Measurements from ENCODE around the gene DUSP6. TPM values are rescaled to one million over a fixed set of nuclear protein-coding genes. Genes with fewer than 3 reads are reported as not detected.
A peak's percentile ranks its signal among the peaks of the same experiment; 100 is the strongest.

Gene DUSP6
- total and polyA plus RNA-seq, 2 of the 13 experiments (the other 11 are each of a cell fraction or from before 2014, with no cell fraction given): 40.9 to 161 TPM

DNA sequence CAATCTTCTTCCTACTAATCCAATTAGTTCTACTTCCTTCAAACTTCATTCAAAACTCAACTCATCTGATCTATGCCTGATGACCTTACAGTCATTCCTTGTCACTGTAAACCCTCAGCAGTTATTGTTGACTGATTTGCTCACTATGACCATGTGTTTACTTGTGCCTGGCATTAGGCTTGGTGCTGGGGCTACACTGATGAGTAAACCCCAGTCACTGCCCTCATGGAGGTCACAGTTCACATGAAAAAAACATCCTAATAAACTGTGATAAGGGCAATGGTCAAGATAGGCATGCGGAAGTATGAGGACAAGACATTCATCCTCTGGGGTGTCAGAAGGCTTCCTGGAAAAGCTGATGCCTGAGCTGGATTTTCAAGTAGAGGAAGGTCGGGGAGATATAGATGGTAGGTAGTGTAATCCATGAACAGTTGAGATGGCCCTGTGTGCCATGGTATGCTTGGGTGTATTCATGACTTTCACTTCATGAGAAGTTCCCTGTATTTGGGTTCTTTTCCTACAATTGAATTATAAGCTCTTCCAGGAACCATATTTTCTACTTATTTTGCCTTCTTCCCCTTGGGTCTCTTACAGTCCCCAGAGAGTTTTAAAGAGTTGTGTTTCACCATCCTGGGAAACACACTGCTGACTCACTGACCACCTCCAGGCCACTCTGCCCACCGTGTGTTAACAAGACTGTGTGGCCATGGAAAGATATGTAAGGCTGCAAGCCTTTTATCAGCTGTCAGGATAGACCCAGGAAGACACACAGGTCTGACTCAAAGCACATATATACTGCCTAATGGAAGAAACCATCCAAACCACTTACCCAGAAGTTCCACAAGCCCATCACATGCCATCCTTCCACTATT lies 38.7 kb upstream of the DUSP6 start (continued):
- TF ChIP-seq ZNF790 (CRISPR knock-in tag; IDR thresholded peaks at IDR 0.05; ENCODE audit: borderline replicate concordance) (no peak), ELF3 (CRISPR knock-in tag; IDR thresholded peaks at IDR 0.05) (peak; percentile 100), TOPORS (CRISPR knock-in tag; IDR thresholded peaks at IDR 0.05) (no peak), NR2C2 (CRISPR knock-in tag; IDR thresholded peaks at IDR 0.05; ENCODE audit: borderline replicate concordance) (peak; percentile 87), MAZ (IDR thresholded peaks at IDR 0.05; ENCODE audit: borderline replicate concordance, low read depth, low read length) (no peak), MAZ (CRISPR knock-in tag; IDR thresholded peaks at IDR 0.05; ENCODE audit: low read depth) (0 out of 2 replicates have a peak, but pooled peaks have one; percentile 43), NFIC (IDR thresholded peaks at IDR 0.05; ENCODE audit: low read length) (peak; percentile 83; the same call in 1 of the 2 replicates), NCOR1 (IDR thresholded peaks at IDR 0.05; ENCODE audit: borderline replicate concordance, low read length) (0 out of 2 replicates have a peak, but pooled peaks have one; percentile 20), PRMT3 (CRISPR knock-in tag; IDR thresholded peaks at IDR 0.05; ENCODE audit: borderline replicate concordance, low read depth) (no peak), MIXL1 (CRISPR knock-in tag; IDR thresholded peaks at IDR 0.05) (peak; percentile 98), PCBP2 (optimal IDR thresholded peaks at IDR 0.05; ENCODE audit: low read depth, low read length, poor library complexity, severe bottlenecking) (no peak), SP1 (IDR thresholded peaks at IDR 0.05) (no peak), SP1 (CRISPR knock-in tag; IDR thresholded peaks at IDR 0.05) (peak; percentile 20; the same call in 1 of the 2 replicates), ZNF296 (CRISPR knock-in tag; conservative IDR thresholded peaks at IDR 0.05) (no peak), ZNF256 (CRISPR knock-in tag; conservative IDR thresholded peaks at IDR 0.05) (no peak), MTA1 (CRISPR knock-in tag; IDR thresholded peaks at IDR 0.05; ENCODE audit: borderline replicate concordance) (no peak)
- TF ChIP-seq, protein P1, sequence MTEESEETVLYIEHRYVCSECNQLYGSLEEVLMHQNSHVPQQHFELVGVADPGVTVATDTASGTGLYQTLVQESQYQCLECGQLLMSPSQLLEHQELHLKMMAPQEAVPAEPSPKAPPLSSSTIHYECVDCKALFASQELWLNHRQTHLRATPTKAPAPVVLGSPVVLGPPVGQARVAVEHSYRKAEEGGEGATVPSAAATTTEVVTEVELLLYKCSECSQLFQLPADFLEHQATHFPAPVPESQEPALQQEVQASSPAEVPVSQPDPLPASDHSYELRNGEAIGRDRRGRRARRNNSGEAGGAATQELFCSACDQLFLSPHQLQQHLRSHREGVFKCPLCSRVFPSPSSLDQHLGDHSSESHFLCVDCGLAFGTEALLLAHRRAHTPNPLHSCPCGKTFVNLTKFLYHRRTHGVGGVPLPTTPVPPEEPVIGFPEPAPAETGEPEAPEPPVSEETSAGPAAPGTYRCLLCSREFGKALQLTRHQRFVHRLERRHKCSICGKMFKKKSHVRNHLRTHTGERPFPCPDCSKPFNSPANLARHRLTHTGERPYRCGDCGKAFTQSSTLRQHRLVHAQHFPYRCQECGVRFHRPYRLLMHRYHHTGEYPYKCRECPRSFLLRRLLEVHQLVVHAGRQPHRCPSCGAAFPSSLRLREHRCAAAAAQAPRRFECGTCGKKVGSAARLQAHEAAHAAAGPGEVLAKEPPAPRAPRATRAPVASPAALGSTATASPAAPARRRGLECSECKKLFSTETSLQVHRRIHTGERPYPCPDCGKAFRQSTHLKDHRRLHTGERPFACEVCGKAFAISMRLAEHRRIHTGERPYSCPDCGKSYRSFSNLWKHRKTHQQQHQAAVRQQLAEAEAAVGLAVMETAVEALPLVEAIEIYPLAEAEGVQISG (CRISPR knock-in tag; IDR thresholded peaks at IDR 0.05): peak; percentile 74
- TF ChIP-seq, protein P2, sequence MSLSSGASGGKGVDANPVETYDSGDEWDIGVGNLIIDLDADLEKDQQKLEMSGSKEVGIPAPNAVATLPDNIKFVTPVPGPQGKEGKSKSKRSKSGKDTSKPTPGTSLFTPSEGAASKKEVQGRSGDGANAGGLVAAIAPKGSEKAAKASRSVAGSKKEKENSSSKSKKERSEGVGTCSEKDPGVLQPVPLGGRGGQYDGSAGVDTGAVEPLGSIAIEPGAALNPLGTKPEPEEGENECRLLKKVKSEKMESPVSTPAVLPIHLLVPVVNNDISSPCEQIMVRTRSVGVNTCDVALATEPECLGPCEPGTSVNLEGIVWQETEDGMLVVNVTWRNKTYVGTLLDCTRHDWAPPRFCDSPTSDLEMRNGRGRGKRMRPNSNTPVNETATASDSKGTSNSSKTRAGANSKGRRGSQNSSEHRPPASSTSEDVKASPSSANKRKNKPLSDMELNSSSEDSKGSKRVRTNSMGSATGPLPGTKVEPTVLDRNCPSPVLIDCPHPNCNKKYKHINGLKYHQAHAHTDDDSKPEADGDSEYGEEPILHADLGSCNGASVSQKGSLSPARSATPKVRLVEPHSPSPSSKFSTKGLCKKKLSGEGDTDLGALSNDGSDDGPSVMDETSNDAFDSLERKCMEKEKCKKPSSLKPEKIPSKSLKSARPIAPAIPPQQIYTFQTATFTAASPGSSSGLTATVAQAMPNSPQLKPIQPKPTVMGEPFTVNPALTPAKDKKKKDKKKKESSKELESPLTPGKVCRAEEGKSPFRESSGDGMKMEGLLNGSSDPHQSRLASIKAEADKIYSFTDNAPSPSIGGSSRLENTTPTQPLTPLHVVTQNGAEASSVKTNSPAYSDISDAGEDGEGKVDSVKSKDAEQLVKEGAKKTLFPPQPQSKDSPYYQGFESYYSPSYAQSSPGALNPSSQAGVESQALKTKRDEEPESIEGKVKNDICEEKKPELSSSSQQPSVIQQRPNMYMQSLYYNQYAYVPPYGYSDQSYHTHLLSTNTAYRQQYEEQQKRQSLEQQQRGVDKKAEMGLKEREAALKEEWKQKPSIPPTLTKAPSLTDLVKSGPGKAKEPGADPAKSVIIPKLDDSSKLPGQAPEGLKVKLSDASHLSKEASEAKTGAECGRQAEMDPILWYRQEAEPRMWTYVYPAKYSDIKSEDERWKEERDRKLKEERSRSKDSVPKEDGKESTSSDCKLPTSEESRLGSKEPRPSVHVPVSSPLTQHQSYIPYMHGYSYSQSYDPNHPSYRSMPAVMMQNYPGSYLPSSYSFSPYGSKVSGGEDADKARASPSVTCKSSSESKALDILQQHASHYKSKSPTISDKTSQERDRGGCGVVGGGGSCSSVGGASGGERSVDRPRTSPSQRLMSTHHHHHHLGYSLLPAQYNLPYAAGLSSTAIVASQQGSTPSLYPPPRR (CRISPR knock-in tag; IDR thresholded peaks at IDR 0.05; ENCODE audit: borderline replicate concordance): peak; percentile 92
- TF ChIP-seq, protein P3, sequence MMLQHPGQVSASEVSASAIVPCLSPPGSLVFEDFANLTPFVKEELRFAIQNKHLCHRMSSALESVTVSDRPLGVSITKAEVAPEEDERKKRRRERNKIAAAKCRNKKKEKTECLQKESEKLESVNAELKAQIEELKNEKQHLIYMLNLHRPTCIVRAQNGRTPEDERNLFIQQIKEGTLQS (CRISPR knock-in tag; IDR thresholded peaks at IDR 0.05): peak; percentile 56; the same call in 1 of the 2 replicates
- TF ChIP-seq, protein P4, sequence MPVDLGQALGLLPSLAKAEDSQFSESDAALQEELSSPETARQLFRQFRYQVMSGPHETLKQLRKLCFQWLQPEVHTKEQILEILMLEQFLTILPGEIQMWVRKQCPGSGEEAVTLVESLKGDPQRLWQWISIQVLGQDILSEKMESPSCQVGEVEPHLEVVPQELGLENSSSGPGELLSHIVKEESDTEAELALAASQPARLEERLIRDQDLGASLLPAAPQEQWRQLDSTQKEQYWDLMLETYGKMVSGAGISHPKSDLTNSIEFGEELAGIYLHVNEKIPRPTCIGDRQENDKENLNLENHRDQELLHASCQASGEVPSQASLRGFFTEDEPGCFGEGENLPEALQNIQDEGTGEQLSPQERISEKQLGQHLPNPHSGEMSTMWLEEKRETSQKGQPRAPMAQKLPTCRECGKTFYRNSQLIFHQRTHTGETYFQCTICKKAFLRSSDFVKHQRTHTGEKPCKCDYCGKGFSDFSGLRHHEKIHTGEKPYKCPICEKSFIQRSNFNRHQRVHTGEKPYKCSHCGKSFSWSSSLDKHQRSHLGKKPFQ (CRISPR knock-in tag; IDR thresholded peaks at IDR 0.05; ENCODE audit: insufficient replicate concordance): no peak
